A549 (cell line): ENCODE measurements around the gene ADD3. TPM values are rescaled to one million over a fixed set of nuclear protein-coding genes. Genes with fewer than 3 reads are reported as not detected.

Source experiments
- ATAC-seq, 2 experiments: fragments of 200-7000 bp in 1 of 2; fragments of >200 bp in 1 of 2; cut with Nextera tagmentation in 1 of 2; cut with Tn5 transposase in 1 of 2; 3 replicates each; pipeline versions ENCODE4 v1.8.0 to v1.9.1; 2018 to 2020; ENCODE audit warnings: mild to moderate bottlenecking in 1 of 2, moderate library complexity in 1 of 2
- CTCF ChIA-PET: fragments of 300-600 bp; sonication (Branson Sonifier 250); formaldehyde crosslinking; extraction: SDS; loops from one replicate; lab custom pipeline; 2021; ENCODE audit warnings: antibody characterized with exemption, inconsistent platforms; lab: Yijun Ruan, JAX
- POLR2A ChIA-PET: fragments of 350-600 bp; formaldehyde crosslinking; extraction: SDS; loops from one replicate; lab custom pipeline; 2021; ENCODE audit warnings: antibody characterized with exemption, inconsistent platforms; lab: Yijun Ruan, JAX
- DNase-seq, 2 experiments: peaks; one replicate each; pipeline versions ENCODE4 v3.0.0 to v3.0.0-alpha.2; 2011 to 2016; ENCODE audit warnings: low read depth in 1 of 2, low spot score in 1 of 2
- FAIRE-seq: peaks from 2 replicates; lab custom pipeline; 2011; peaks lifted over from hg19 to GRCh38; lab: Jason Lieb, UNC
- H3K27ac ChIP-seq, 2 experiments: fragments of >200 bp; sonication (Bioruptor Twin); formaldehyde crosslinking; 3 replicates each; pipeline ENCODE4 v1.5.1; 2016 to 2017
- H3K4me1 ChIP-seq: fragments of >200 bp; sonication (Bioruptor Twin); formaldehyde crosslinking; 3 replicates; pipeline ENCODE4 v1.6.1; 2016
- H3K4me2 ChIP-seq: fragments of >200 bp; sonication (Bioruptor Twin); formaldehyde crosslinking; 3 replicates; pipeline ENCODE4 v1.6.1; 2016
- H3K4me3 ChIP-seq: fragments of >200 bp; sonication (Bioruptor Twin); formaldehyde crosslinking; 3 replicates; pipeline ENCODE4 v1.5.1; 2016
- H3K9me3 ChIP-seq: fragments of >200 bp; sonication (Bioruptor Twin); formaldehyde crosslinking; 3 replicates; pipeline ENCODE4 v1.6.1; 2016
- BHLHE40 ChIP-seq: IDR thresholded peaks from 2 replicates; pipeline ENCODE4 v1.6.1; 2012; ENCODE audit warnings: low read depth, low read length, inconsistent platforms
- EHMT2 ChIP-seq: fragments of 200-600 bp; sonication (generic); IDR thresholded peaks from 2 replicates; pipeline ENCODE4 v1.6.1; 2016; ENCODE audit warnings: antibody characterized with exemption, low read depth, mild to moderate bottlenecking, moderate library complexity
- ESRRA ChIP-seq: fragments of 150-350 bp; IDR thresholded peaks from 2 replicates; pipeline ENCODE4 v1.6.1; 2014; ENCODE audit warnings: mild to moderate bottlenecking, low read length, borderline replicate concordance
- FOSB ChIP-seq: fragments of 250-450 bp; sonication (Bioruptor Pico); IDR thresholded peaks from 2 replicates; pipeline ENCODE4 v1.5.0; 2020; ENCODE audit warnings: mild to moderate bottlenecking, moderate library complexity
- FOSL2 ChIP-seq, 2 experiments: fragments of 450-650 bp in 1 of 2; fragments of >200 bp in 1 of 2; sonication (Bioruptor Twin) in 1 of 2; formaldehyde crosslinking; IDR thresholded peaks; 2 replicates each; pipeline versions ENCODE4 v1.5.0 to v1.6.1; 2016 to 2020; ENCODE audit warnings: mild to moderate bottlenecking in 1 of 2, moderate library complexity in 1 of 2
- HDAC2 ChIP-seq: fragments of 200-600 bp; sonication (generic); IDR thresholded peaks from 2 replicates; pipeline ENCODE4 v1.6.1; 2016
- HOXB13 ChIP-seq: fragments of 250-450 bp; sonication (Bioruptor Pico); IDR thresholded peaks from 2 replicates; pipeline ENCODE4 v1.5.0; 2020; ENCODE audit warnings: low read depth, mild to moderate bottlenecking, moderate library complexity
- KDM1A ChIP-seq: fragments of 200-600 bp; sonication (generic); IDR thresholded peaks from 2 replicates; pipeline ENCODE4 v1.6.1; 2016; ENCODE audit warnings: low read depth, mild to moderate bottlenecking
- KDM5A ChIP-seq: fragments of 200-600 bp; sonication (generic); IDR thresholded peaks from 2 replicates; pipeline ENCODE4 v1.6.1; 2016; ENCODE audit warnings: antibody characterized with exemption, mild to moderate bottlenecking
- MAFK ChIP-seq: fragments of 450-650 bp; IDR thresholded peaks from 2 replicates; pipeline ENCODE4 v1.6.1; 2014; ENCODE audit not compliant: partially characterized antibody
- NR3C1 ChIP-seq: fragments of >200 bp; sonication (Bioruptor Twin); formaldehyde crosslinking; IDR thresholded peaks from 3 replicates; pipeline ENCODE4 v1.6.1; 2017
- PHF8 ChIP-seq: fragments of 200-600 bp; sonication (generic); IDR thresholded peaks from 2 replicates; pipeline ENCODE4 v1.6.1; 2016; ENCODE audit warnings: low read depth, mild to moderate bottlenecking, antibody characterized with exemption, moderate library complexity, borderline replicate concordance
- RAD21 ChIP-seq, 2 experiments: fragments of >200 bp in 1 of 2; sonication (Bioruptor Twin) in 1 of 2; formaldehyde crosslinking in 1 of 2; IDR thresholded peaks in 1 of 2; conservative IDR thresholded peaks in 1 of 2; 2 replicates in 1 of 2; 3 replicates in 1 of 2; pipeline ENCODE4 v1.6.1; 2012 to 2018; ENCODE audit warnings: inconsistent platforms in 1 of 2
- RCOR1 ChIP-seq: fragments of 150-350 bp; IDR thresholded peaks from 2 replicates; pipeline ENCODE4 v1.6.1; 2014; ENCODE audit warnings: antibody characterized with exemption, low read length, low read depth
- RNF2 ChIP-seq: fragments of 200-600 bp; sonication (generic); IDR thresholded peaks from 2 replicates; pipeline ENCODE4 v1.6.1; 2016; ENCODE audit warnings: low read depth, mild to moderate bottlenecking, antibody characterized with exemption, moderate library complexity, borderline replicate concordance
- SMC3 ChIP-seq: fragments of >200 bp; sonication (Bioruptor Twin); formaldehyde crosslinking; IDR thresholded peaks from 3 replicates; pipeline ENCODE4 v1.6.1; 2018; ENCODE audit warnings: inconsistent platforms
- TFCP2L1 ChIP-seq: fragments of 250-450 bp; sonication (Bioruptor Pico); IDR thresholded peaks from 2 replicates; pipeline ENCODE4 v1.5.0; 2021; ENCODE audit warnings: mild to moderate bottlenecking
- USF2 ChIP-seq: fragments of 450-650 bp; IDR thresholded peaks from 2 replicates; pipeline ENCODE4 v1.6.1; 2014; ENCODE audit warnings: antibody characterized with exemption
- ZFP36 ChIP-seq: fragments of 450-650 bp; IDR thresholded peaks from 2 replicates; pipeline ENCODE4 v1.6.1; 2014; ENCODE audit warnings: borderline replicate concordance; ENCODE audit not compliant: partially characterized antibody
- WGBS: methylation state at CpG from one replicate; pipeline ENCODE4 v1.1.6; 2017; ENCODE audit errors: missing lambda C conversion rate; 5-methylcytosine and 5-hydroxymethylcytosine counted together
- polyA plus RNA-seq, 4 experiments: library from polyadenylated mRNA; depleted of rRNA in 3 of 4; stranded (reverse); fragments of >200 nt; fragmentation: RNase III in 1 of 4; extraction: RNeasy Plus Mini Kit Qiagen cat#74134 plus additional on column Dnase treatment in 1 of 4; gene quantifications; 2 replicates in 3 of 4; 3 replicates in 1 of 4; pipeline ENCODE4 v1.2.3, GENCODE V29; 2011 to 2017
- TF ChIP-seq, protein P1 (sequence below): fragments of >200 bp; sonication (Bioruptor Twin); formaldehyde crosslinking; IDR thresholded peaks from 3 replicates; pipeline ENCODE4 v1.6.1; 2016
- TF ChIP-seq, protein P2 (sequence below): fragments of 200-600 bp; sonication (generic); IDR thresholded peaks from 2 replicates; pipeline ENCODE4 v1.6.1; 2016; ENCODE audit warnings: antibody characterized with exemption, mild to moderate bottlenecking, moderate library complexity
- TF ChIP-seq, protein P3 (sequence below): fragments of 250-450 bp; sonication (Bioruptor Pico); IDR thresholded peaks from 2 replicates; pipeline ENCODE4 v1.5.0; 2020; ENCODE audit warnings: low read depth, mild to moderate bottlenecking, moderate library complexity
- TF ChIP-seq, protein P4 (sequence below): IDR thresholded peaks from 2 replicates; pipeline ENCODE4 v1.6.1; 2012

Gene ADD3
- polyA plus RNA-seq, 2 of the 4 experiments (the other 2 are of a cell fraction): 9.8 to 48.2 TPM

DNA sequence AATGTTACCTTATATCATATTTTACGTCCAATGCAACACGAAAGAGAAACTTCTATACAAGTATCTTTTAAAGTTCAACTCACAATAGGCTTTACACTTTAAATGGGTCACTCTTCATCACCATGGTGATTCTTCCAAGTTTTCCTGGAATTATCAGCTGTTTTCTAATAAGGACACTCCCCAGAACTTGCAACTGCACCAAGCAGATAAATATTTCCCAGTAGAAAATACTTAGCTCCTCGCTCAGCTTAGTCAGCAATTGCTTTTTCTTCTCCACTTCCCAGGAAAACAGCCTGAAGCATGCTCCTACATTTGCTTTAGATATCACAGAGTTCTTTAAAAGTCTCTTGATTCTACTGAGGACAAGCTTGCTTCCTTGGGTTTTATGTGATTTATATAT, 25.7 kb upstream of the ADD3 start:
- Histone ChIP-seq H3K9me3 (peaks cover 3% of the 10 kb centered on the region; the same call in 1 of the 3 replicates), H3K4me3 (no peak overlapping the region), H3K4me2 (no peak overlapping the region), H3K4me1 (peaks cover 6% of the 10 kb centered on the region; the same call in 2 of the 3 replicates), H3K27ac (no peak overlapping the region)
- POLR2A ChIA-PET: no interaction called here
- TF ChIP-seq EHMT2 (no peak), SMC3 (no peak), FOSB (CRISPR knock-in tag) (no peak), KDM5A (no peak), MAFK (no peak), ZFP36 (no peak), HDAC2 (no peak), HOXB13 (CRISPR knock-in tag) (no peak), RAD21 (conservative IDR thresholded peaks at IDR 0.05 in 1 of 2, IDR thresholded peaks at IDR 0.05 in 1 of 2) (no peak), BHLHE40 (no peak), RCOR1 (no peak), TFCP2L1 (CRISPR knock-in tag) (no peak), USF2 (no peak), NR3C1 (no peak), KDM1A (no peak), PHF8 (no peak), RNF2 (no peak)
- TF ChIP-seq, protein P1, sequence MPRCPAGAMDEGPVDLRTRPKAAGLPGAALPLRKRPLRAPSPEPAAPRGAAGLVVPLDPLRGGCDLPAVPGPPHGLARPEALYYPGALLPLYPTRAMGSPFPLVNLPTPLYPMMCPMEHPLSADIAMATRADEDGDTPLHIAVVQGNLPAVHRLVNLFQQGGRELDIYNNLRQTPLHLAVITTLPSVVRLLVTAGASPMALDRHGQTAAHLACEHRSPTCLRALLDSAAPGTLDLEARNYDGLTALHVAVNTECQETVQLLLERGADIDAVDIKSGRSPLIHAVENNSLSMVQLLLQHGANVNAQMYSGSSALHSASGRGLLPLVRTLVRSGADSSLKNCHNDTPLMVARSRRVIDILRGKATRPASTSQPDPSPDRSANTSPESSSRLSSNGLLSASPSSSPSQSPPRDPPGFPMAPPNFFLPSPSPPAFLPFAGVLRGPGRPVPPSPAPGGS: no peak
- TF ChIP-seq, protein P2, sequence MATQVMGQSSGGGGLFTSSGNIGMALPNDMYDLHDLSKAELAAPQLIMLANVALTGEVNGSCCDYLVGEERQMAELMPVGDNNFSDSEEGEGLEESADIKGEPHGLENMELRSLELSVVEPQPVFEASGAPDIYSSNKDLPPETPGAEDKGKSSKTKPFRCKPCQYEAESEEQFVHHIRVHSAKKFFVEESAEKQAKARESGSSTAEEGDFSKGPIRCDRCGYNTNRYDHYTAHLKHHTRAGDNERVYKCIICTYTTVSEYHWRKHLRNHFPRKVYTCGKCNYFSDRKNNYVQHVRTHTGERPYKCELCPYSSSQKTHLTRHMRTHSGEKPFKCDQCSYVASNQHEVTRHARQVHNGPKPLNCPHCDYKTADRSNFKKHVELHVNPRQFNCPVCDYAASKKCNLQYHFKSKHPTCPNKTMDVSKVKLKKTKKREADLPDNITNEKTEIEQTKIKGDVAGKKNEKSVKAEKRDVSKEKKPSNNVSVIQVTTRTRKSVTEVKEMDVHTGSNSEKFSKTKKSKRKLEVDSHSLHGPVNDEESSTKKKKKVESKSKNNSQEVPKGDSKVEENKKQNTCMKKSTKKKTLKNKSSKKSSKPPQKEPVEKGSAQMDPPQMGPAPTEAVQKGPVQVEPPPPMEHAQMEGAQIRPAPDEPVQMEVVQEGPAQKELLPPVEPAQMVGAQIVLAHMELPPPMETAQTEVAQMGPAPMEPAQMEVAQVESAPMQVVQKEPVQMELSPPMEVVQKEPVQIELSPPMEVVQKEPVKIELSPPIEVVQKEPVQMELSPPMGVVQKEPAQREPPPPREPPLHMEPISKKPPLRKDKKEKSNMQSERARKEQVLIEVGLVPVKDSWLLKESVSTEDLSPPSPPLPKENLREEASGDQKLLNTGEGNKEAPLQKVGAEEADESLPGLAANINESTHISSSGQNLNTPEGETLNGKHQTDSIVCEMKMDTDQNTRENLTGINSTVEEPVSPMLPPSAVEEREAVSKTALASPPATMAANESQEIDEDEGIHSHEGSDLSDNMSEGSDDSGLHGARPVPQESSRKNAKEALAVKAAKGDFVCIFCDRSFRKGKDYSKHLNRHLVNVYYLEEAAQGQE: no peak
- TF ChIP-seq, protein P3, sequence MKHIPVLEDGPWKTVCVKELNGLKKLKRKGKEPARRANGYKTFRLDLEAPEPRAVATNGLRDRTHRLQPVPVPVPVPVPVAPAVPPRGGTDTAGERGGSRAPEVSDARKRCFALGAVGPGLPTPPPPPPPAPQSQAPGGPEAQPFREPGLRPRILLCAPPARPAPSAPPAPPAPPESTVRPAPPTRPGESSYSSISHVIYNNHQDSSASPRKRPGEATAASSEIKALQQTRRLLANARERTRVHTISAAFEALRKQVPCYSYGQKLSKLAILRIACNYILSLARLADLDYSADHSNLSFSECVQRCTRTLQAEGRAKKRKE (CRISPR knock-in tag): no peak
- no peak for DNase-seq
- no peak for ATAC-seq
- 75% methylated on average over 3 of the region's 3 CpGs for WGBS
- no peak for FAIRE-seq
- CTCF ChIA-PET: interaction anchor here (0.9 to 2.2 kb wide), 4 partner anchors 14 to 98 kb away, joined by 3 to 5 read pairs (median 3); no protein-coding TSS in a partner anchor

DNA sequence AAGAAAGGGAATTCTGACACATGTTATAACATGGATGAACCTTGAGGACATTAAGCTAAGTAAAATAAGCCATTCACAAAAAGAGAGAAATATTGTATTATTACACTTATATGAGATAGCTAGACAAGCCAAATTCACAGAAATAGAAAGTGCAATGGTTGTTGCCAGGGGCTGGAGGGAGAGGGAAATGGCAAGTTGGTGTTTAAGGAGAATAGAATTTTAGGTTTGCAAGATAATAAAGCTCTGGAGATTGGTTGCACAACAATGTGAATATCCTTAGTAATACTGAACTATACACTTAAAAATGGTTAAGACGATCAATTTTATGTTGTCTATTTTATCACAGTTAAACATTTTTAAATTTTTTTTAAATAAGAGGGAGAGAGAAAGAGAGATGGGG, 25.0 kb upstream of the ADD3 start:
- DNase-seq (no peak), FAIRE-seq (no peak), ATAC-seq (no peak)
- H3K27ac ChIP-seq: no peak overlapping the region
- no peak overlapping the region for H3K4me3 ChIP-seq
- WGBS: 85% methylated on average over 1 of the region's 1 CpG
- POLR2A ChIA-PET: no interaction called here
- CTCF ChIA-PET: interaction anchor here (0.9 to 2.2 kb wide), 3 partner anchors 18 to 98 kb away, joined by 3 to 5 read pairs (median 3); no protein-coding TSS in a partner anchor
- no peak for TF ChIP-seq MAFK
- no peak for TF ChIP-seq FOSL2 (IDR thresholded peaks at IDR 0.05)
- no peak for TF ChIP-seq FOSL2 (CRISPR knock-in tag; IDR thresholded peaks at IDR 0.05)
- TF ChIP-seq, protein P4, sequence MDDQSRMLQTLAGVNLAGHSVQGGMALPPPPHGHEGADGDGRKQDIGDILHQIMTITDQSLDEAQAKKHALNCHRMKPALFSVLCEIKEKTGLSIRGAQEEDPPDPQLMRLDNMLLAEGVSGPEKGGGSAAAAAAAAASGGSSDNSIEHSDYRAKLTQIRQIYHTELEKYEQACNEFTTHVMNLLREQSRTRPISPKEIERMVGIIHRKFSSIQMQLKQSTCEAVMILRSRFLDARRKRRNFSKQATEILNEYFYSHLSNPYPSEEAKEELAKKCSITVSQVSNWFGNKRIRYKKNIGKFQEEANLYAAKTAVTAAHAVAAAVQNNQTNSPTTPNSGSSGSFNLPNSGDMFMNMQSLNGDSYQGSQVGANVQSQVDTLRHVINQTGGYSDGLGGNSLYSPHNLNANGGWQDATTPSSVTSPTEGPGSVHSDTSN: no peak
- TF ChIP-seq ESRRA: no peak
- H3K4me1 ChIP-seq: 0 out of 3 replicates have a peak, but pooled peaks cover under 1% of the 10 kb centered on the region
- no peak overlapping the region for H3K4me2 ChIP-seq
- peaks cover 3% of the 10 kb centered on the region; the same call in 1 of the 3 replicates for H3K9me3 ChIP-seq
